Measurements from ENCODE around the gene NUP210L. TPM values are rescaled to one million over a fixed set of nuclear protein-coding genes. Genes with fewer than 3 reads are reported as not detected.
A peak's percentile ranks its signal among the peaks of the same experiment; 100 is the strongest.

The NUP210L gene
- polyA plus RNA-seq, 1 experiment = not detected

- ChIA-PET CTCF (interaction anchor here (0.6 to 3.4 kb wide), 11 partner anchors 9 to 154 kb away, joined by 3 to 14 read pairs (median 3); partner anchors contain the start of gene CREB3L4), POLR2A (interaction anchor here (0.7 kb wide), 1 partner anchor 257 kb away, joined by 3 read pairs; no protein-coding TSS in a partner anchor)
- no peak for TF ChIP-seq CTCF (IDR thresholded peaks at IDR 0.05; ENCODE audit: insufficient read depth, low read depth, low read length)
- no peak for DNase-seq (ENCODE audit: low read depth)
- Histone ChIP-seq H3K4me3 (ENCODE audit: low read depth, low read length) (no peak overlapping the region), H3K27me3 (ENCODE audit: control insufficient read depth, insufficient read depth, low read length) (no peaks in the 10 kb centered on the region), H3K36me3 (ENCODE audit: control insufficient read depth, insufficient read depth, low read length) (peaks cover 18% of the 10 kb centered on the region)
These were observed 210.7 kb downstream of the NUP210L start for GRCh38 chr1:153944005-153944826.

GRCh38 chr1:153942766-153943549 lies 211.9 kb downstream of the NUP210L start:
- ChIA-PET CTCF (interaction anchor here (0.6 to 1.1 kb wide), 2 partner anchors 59 to 126 kb away, joined by 3 read pairs; no protein-coding TSS in a partner anchor), POLR2A (no interaction called here)
- Histone ChIP-seq H3K27me3 (ENCODE audit: control insufficient read depth, insufficient read depth, low read length) (no peaks in the 10 kb centered on the region), H3K36me3 (ENCODE audit: control insufficient read depth, insufficient read depth, low read length) (peaks cover 12% of the 10 kb centered on the region), H3K4me3 (ENCODE audit: low read depth, low read length) (no peak overlapping the region)
- TF ChIP-seq CTCF (IDR thresholded peaks at IDR 0.05; ENCODE audit: insufficient read depth, low read depth, low read length) = no peak
- DNase-seq (ENCODE audit: low read depth) = no peak

Small RNA genes lying within 50 kb of the gene (small RNA-seq; reads per million reads assigned to genes)
- 7.4 reads per million, percentile 71 among the genes with 10 or more reads in this experiment for gene MIR190B (ENCODE audit: insufficient read length, low read depth, low replicate concordance)
- not detected for gene MIR5698 (ENCODE audit: insufficient read length, low read depth, low replicate concordance)
- not detected for gene MIR6737 (ENCODE audit: insufficient read length, low read depth, low replicate concordance)
- not detected for gene RNU6-179P (ENCODE audit: insufficient read length, low read depth, low replicate concordance)

Other genes with a start within 250 kb of the NUP210L start
- gene GATAD2B, start 232.1 kb downstream of the NUP210L start, polyA plus RNA-seq (2011; rRNA removed) = 3.6 and 4.4 TPM in 2 replicates
- 10.1 and 17.6 TPM in 2 replicates for gene DENND4B, start 208.4 kb downstream of the NUP210L start, polyA plus RNA-seq (2011; rRNA removed)
- 17.7 and 25.2 TPM in 2 replicates for gene CRTC2, start 196.5 kb downstream of the NUP210L start, polyA plus RNA-seq (2011; rRNA removed)
- gene SLC39A1, start 191.5 kb downstream of the NUP210L start, polyA plus RNA-seq (2011; rRNA removed) = 97.6 and 121 TPM in 2 replicates
- 8.0 and 8.7 TPM in 2 replicates for gene CREB3L4, start 187.2 kb downstream of the NUP210L start, polyA plus RNA-seq (2011; rRNA removed)
- gene JTB, start 177.4 kb downstream of the NUP210L start, polyA plus RNA-seq (2011; rRNA removed) = 189 and 227 TPM in 2 replicates
- gene RAB13, start 168.7 kb downstream of the NUP210L start, polyA plus RNA-seq (2011; rRNA removed) = 69.5 and 92.8 TPM in 2 replicates
- gene RPS27, start 164.3 kb downstream of the NUP210L start, polyA plus RNA-seq (2011; rRNA removed) = 8,584 and 9,070 TPM in 2 replicates
- gene TPM3, start 37.0 kb upstream of the NUP210L start, polyA plus RNA-seq (2011; rRNA removed) = 275 and 376 TPM in 2 replicates
- not detected in 2 replicates for gene CFAP141, start 51.3 kb upstream of the NUP210L start, polyA plus RNA-seq (2011; rRNA removed)
- gene UBAP2L, start 65.9 kb upstream of the NUP210L start, polyA plus RNA-seq (2011; rRNA removed) = 111 and 134 TPM in 2 replicates
- gene HAX1, start 117.6 kb upstream of the NUP210L start, polyA plus RNA-seq (2011; rRNA removed) = 268 and 270 TPM in 2 replicates
- not detected in 2 replicates for gene AQP10, start 166.0 kb upstream of the NUP210L start, polyA plus RNA-seq (2011; rRNA removed)
- gene ATP8B2, start 170.5 kb upstream of the NUP210L start, polyA plus RNA-seq (2011; rRNA removed) = 48.3 and 73.3 TPM in 2 replicates